Stomach (tissue), 4 donors: Measurements from ENCODE around the gene CELF1.

Experiments
- POLR2A ChIP-seq, 4 donors: fragments of 450-650 bp; IDR thresholded peaks; one replicate each; pipeline ENCODE4 v1.6.1; 2016; ENCODE audit warnings: antibody characterized with exemption in 4 of 4, control low read depth in 2 of 4, mild to moderate bottlenecking in 1 of 4, moderate library complexity in 1 of 4
- TF ChIP-seq, protein P1 (sequence below), 7 experiments: fragments of 450-650 bp in 4 of 7; fragments of 200-600 bp in 3 of 7; sonication (generic) in 3 of 7; IDR thresholded peaks; one replicate each; pipeline ENCODE4 v1.5.1; 2016 to 2019; ENCODE audit warnings: antibody characterized with exemption in 7 of 7, control low read depth in 2 of 7, mild to moderate bottlenecking in 1 of 7

DNA sequence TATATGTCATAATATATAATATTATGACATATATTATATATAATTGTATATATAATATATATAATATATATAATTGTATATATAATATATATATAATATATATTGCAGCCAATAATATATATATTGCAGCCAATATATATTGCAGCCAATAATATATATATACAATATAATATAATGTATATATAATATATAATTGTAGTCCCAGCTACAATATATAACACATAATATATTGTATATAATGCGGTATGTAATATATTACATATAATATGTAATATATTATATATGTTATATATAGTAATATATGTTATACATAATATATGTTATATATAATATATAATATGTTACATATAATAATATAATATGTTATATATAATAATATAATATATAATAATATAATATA lies 5.8 kb upstream of the CELF1 start:
- TF ChIP-seq, protein P1, sequence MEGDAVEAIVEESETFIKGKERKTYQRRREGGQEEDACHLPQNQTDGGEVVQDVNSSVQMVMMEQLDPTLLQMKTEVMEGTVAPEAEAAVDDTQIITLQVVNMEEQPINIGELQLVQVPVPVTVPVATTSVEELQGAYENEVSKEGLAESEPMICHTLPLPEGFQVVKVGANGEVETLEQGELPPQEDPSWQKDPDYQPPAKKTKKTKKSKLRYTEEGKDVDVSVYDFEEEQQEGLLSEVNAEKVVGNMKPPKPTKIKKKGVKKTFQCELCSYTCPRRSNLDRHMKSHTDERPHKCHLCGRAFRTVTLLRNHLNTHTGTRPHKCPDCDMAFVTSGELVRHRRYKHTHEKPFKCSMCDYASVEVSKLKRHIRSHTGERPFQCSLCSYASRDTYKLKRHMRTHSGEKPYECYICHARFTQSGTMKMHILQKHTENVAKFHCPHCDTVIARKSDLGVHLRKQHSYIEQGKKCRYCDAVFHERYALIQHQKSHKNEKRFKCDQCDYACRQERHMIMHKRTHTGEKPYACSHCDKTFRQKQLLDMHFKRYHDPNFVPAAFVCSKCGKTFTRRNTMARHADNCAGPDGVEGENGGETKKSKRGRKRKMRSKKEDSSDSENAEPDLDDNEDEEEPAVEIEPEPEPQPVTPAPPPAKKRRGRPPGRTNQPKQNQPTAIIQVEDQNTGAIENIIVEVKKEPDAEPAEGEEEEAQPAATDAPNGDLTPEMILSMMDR (IDR thresholded peaks at IDR 0.05): no peak
- TF ChIP-seq POLR2A (IDR thresholded peaks at IDR 0.05): no peak
